Panc1 (cell line): ENCODE measurements around the gene LOX.
"Not testable (repeated sequence)": the region's sequence is repeated elsewhere in the genome, so short reads cannot be mapped to it uniquely, and the experiment has no call there.

Experiments
- CTCF ChIP-seq: fragments of 450-650 bp; IDR thresholded peaks from 2 replicates; pipeline ENCODE4 v1.5.1; 2017; ENCODE audit warnings: mild to moderate bottlenecking
- SIN3A ChIP-seq: IDR thresholded peaks from 2 replicates; pipeline ENCODE4 v1.6.1; 2012; ENCODE audit warnings: low read depth, mild to moderate bottlenecking, low read length, moderate library complexity, borderline replicate concordance; ENCODE audit not compliant: insufficient read depth

- TF ChIP-seq SIN3A, CTCF: not testable (repeated sequence)
Measured at GRCh38 chr5:122094251-122094650, 16.2 kb upstream of the LOX start.
